HTERT RPE-1 (cell line): Measurements from ENCODE around the gene CD82.
"Not testable (repeated sequence)": the region's sequence is repeated elsewhere in the genome, so short reads cannot be mapped to it uniquely, and the experiment has no call there.

Experiments used
- in situ Hi-C: fragments of 300-500 bp; cut with MboI; formaldehyde crosslinking; loops from 4 replicates; pipeline ENCODE4 v1.14.3; 2020; ENCODE audit warnings: low sequenced_read_pairs

CD82 gene

DNA sequence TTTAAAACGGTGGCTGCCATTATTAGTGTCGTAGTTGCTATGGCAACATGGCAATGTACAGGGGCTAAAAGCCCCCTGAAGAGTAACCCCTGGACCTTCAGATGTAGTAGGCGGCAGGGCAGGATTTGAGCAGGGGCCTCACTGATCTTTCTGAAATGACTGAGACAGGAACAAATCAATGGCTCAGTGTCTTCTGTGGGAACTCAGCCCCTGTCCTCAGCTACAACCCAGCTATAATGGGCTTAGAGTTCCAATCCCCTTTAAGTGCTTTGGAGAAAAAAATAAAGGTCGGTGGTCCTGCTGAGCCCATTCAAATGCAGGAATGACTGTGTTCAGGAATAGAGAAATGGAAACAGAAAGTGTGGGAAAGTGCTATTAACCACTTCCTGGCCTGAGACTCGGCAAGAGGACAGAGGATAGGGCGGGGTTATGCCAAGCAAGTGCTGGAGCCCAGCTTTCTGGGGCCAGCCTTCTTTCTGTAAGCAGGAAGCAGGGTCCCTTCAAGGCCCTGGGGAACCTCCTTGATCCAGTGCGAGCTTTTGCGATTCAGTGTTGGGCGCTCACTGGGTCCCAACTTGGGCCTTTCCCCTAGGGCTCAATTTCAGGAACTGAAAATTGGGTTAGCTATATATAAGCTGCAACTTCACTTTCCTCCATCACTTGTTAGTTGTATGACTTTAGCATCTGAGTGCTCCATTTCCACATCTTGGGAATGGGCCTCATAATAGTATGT is 6.1 kb upstream of the CD82 start:
- in situ Hi-C loops = no loop called here

DNA sequence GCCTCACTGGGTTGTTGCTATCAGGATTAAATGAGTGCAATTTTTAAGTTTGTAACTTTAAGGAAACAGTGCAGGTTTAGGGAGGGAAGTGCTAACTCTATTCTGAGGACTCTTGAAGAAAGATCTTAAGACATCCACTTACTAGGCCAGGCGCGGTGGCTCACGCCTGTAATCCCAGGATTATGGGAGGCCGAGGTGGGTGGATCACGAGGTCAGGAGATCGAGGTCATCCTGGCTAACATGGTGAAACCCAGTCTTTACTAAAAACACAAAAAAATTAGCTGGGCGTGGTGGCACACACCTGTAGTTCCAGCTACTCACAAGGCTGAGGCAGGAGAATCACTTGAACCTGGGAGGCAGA is 5.5 kb upstream of the CD82 start:
- in situ Hi-C loops = not testable (repeated sequence)

DNA sequence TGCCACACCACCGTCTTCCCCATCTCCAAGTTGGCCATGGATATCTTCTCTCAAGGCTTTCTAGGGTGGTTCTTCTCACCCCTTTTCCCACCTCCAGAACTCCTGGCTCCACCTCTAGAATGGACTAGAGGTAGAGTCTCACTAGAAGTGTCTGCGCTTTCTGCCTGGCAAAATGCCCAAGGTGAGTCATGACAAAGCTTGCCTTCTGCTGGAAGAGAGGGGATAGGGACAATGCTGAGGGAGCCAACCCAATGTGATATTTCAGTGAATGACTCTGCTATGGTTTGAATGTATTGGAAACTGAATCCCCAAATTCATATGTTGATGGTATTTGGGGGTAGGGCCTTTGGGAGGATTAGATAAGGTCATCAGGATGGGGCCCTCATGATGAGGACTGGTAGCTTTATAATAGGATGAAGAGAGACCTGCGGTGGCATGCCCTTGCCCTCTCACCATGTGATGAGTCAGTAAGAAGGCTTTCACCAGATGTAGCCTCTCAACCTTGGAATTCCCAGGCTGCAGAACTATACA is 4.1 kb upstream of the CD82 start:
- in situ Hi-C loops = no loop called here

DNA sequence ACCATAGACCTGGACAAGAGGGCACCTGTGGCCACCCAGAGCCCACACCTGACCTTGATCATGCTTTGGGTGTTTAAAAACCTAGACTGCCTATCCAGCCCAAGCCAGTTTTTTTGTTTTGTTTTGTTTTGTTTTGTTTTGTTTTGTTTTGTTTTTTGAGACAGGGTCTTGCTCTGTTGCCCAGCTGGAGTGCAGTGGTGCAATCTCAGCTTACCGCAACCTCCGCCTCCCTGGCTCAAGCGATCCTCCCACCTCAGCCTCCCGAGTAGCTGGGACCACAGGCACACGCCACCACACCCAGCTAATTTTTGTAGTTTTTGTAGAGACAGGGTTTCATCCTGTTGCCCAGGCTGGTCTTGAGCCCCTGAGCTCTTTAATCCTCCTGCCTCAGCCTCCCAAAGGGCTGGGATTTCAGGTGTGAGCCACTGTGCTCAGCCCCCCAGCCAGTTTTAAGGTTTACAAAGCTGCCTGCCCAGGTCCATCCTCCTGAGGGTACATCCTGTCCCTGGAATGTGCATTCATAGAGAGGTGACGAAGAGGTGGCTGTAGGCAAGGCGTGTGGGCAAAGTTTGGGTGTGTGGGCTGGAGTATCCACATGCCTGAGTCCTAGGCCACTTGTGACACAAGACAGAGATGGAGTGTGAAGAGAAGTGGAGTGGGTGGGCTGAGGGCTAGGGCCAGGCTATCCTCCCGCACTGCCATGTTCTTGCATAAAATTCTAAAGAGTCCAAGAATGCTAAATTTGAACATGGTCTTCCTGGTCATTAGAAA is 3.3 kb upstream of the CD82 start:
- in situ Hi-C loops = no loop called here

DNA sequence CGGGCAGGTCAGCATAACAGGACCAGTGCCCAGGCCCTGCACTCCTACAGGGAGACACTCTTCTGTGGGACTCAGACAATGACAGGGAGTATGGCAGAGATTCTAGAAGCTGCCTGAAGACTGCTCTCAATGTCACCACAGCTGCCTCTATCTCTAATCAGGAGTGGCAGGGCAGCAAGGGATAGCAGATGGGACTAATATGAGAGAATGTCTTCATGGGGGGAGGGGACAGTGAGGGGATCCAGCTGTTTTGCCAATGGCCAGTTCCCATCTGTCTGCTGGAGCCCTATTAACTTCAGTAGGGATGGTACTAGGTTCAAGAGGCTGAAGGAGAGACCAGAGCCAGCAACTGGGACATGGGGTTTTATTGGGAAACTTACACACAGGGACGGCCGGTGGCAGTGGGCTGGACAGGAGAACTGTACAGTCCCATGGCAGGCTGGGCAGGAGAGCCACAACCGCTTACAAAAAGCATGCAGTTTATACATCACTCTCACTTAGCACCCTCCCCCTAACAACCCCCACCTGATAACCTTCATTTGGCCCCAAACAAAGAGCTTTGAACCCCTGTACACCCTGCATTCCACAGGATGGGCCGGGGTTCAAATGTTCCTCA is 2.5 kb upstream of the CD82 start:
- in situ Hi-C loops = no loop called here

DNA sequence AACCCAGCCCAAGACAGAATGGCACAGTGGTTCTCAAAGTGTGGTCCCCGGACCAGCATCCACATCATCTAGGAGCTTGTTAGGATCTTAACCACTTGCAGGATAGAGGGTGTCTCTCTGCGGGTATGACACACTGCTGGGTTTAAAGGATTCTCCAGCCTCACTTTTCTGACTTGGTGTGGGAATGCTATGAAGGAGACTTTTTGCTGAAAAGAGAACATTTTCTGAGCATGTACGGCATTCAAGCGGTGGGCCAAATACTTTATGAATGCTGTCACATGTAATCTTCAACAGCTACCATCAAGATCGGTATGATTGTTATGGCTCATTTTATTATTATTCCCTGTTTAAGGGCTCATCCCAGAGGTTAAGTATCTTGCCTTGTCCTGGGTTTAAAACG is 1.8 kb upstream of the CD82 start:
- in situ Hi-C loops = no loop called here

DNA sequence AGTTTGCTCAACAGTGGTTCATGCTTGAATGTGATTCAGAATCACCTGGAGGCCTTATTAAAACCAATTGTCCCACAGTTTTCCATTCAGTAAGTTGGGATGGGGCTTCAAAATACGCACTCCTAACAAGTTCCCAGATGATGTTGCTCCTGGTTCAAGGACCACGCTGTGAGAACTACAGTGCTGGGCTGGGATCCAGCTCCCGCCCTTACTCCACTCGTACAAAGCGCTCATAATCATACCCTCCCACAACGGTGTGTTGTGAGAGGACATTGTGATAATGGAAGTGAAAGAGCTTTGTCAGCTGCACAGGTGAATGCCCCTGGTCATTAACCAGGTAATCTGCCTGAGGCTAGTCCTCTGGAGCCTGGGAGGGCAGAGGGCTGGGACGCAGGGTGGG is 1.3 kb upstream of the CD82 start:
- in situ Hi-C loops = no loop called here

DNA sequence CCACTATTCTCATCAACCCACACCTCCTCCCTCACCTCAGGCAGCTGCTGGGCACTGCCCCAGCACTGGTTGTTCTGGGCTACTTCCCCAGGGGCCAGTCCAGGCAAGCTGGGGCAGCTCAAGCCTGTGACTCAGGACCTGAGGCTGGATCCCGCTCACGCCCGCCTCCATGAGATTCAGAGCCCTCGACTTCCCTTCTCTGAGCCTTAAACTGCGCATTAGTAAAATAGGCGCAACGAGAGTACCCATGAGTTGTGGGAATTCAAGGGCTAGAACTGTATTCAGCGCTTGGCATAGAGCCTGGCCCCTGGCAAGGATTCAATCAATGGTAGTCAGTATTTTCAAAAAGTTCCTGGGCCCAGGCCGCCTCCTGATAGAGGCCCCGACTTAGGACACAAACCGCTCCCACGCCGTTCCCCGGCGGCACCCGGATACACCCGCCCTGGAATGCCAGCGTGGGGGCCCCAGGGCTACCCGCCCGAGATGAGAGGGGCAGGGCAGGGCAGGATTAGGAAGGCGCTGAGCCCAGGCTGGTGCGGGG is 723 bp upstream of the CD82 start:
- in situ Hi-C loops = no loop called here

DNA sequence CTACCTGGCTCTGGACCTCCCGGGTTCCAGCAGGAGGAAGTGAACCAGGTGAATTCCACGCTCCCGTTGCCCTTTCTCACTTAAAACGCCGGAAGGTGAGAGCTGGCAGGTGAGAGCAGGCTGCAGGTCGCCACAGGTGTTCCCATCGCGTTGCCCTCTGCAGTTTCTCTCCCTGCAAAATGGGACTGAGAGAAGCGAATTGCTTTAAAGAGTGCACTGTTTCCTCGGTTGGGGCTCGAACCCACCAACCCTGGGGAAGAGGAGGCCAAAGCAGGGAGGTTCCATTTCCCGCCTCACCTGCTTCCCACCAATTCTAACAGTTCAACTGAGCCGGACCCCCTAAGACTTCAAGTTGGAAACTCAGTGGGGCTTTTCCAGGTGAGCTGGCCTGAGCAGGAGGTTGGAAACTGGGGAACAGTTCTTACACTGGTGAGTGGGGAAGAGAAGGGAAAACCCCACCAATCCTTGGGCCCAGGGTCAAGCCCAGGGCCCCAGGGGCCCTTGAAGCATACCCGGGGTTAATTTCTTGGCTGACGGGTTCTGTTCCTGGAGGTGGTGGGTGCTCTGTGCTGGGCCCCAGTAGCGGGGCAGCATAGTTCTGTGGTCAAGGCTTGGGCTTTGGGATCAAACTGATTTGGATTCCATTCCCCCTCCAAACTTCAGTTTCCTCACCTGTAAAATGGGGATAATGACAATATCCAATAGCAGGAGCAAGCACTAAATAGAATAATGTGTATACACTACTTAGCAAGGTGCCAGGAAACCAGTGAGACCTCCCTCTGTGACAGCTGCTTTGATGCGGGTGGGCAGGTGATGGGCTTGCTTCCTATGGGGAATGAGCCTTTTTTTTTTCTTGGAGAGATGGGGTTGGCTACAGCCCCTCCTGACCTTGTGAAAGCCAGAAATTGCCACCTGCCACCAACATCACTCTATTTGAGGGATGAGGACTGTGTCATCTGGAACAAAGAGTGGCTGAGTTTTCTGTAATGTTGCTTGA is 788 bp downstream of the CD82 start:
- in situ Hi-C loops = no loop called here

DNA sequence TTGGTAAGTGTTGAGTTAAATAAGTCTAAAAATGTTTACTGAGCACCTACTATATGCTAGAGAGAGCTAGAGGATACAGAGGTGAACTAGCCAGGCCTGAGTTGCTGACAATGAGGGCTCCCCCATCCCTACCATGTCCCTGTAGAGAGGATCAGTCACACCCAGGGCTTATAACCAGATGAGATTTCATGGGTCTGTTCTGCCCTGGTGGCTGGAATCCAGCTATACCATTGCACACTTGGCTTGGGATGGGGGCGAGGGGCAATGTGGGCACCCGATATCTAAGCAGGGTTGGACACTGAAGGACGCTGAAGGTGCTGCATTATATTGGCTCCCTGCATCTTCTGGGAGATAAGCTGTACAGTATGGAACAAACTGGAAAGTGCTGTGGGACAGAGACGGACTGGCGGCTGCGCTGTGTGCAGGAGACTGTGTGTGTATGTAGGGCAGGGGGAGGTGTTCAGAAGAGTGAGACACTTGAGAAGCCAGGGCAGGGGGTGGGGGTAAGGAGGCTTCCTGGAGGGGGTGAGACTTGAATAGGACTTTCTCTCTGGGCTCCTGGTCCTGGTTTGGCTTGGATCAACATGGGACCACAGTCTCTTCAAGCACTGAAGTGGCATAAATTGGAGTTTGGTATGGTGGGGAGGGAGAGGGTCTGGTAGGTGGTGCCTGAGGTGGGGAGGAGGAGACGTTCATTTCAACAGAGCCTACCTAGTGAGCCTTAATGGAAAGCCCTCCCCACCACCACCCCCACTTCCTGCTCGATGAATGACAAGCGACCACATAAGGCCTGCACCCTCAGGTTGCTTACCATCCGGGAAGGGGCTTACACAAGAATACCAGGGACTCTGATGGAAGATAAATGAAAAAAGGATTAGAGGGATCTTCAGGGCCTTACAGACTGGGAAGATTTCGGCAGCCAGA is 1.8 kb downstream of the CD82 start:
- in situ Hi-C loops = no loop called here

DNA sequence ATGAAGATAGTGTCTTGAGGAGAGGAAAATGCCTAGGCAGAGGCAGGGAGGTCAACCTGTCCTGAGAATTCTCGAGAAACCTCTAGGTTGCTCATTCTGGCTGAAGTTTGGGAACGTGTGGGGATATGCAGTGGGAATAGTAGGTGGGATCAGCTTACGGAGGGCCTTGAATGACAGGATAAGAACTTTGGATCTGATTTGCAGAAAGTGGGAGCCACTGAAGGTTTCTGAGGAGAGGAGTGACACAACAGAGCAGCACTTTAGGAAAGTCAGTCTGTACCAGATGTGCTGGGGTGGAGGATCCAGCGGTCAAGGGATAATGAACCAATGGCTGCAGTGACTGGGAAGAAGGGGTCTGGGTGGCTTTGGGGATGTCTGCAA is 2.4 kb downstream of the CD82 start:
- in situ Hi-C loops = no loop called here

DNA sequence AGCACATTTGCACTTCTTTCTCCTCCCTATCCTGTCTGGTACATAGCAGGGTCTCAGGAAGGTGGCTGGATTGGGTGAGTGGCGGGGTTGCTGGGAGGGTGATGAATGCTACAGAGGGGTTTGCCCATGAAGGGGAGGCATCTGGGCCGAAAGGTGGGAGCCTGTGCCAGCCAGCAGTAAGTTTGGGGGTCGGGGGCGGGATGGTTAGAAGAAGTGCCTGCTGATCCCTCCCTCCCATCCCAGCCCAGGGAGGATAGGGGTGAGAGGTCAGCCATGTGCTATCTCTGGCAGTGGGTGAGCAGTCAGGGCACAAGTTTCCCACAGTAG is 2.8 kb downstream of the CD82 start:
- in situ Hi-C loops = no loop called here

DNA sequence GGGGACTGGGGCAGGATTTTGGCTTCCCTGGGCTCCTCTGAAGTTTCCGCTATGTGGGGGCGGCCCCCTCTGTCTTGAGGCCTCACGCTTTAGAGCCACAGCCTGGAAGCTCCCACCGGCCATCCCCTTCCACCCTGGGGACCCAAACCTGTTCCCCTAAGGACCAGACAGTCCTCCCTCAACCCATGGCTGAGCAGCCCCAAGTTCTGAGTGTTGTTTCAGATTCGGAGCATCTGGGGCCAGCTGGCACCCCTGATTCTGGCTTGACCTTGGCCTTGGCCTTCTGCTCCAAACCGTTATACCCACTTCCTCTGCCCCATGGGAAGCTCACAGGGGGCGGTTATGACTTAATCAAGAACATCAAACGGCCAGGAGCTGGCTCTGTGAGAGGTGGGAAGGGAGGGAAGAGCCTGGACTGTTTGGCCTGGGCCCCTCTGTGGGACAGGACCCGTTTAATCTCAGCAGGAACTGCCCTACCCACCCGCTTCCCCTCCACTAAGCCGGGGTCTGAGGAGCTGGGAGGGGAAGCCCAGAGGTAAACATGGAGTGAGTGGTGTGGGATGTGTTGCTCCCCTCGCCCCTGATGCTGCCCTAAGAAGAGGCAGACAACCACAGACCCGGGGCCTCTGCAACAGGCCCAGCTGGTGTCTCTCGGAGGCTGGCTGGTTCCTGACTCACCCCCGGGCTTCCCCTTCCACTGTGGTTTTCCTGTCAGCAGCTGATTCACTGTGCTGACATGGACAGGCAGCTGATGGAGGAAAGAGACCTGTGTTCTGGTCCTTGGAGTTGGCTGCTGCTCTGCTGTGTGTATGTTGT is 3.4 kb downstream of the CD82 start:
- in situ Hi-C loops = no loop called here

DNA sequence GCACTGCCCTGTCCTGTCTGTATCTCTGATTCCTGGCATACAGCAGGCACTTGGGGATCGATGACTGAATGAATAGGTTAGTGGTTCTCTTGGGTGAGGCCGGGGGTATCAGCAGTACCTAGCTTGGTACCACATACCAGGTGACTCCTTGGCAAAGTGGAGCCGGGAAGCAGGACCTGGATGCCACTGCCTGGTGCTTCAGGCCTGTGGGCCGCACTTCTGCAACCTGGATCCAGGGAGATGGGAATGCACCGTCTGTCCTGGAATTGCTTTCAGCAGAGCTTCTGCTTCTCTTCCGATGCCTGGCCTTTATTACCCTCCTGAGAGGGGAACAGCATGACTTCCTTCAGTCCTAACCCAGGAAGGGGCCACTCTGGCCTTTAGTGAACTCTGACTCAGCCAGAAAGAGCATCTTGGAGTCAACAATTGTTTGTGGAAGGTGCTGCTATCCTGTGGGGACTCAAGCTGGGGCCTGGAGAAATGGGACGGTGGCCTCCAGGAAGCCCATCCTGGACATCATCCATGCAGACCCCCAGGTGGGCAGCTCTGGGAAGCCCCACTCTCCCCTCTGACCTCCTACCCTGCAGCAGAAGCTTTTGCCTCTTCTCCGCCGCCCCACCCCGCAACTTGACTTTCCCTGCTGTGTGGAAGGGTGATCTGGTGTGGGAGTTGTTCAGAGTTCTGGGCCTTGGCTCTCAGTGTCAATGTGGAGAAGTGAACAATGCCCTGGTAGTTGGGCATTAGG is 5.1 kb downstream of the CD82 start:
- in situ Hi-C loops = no loop called here

DNA sequence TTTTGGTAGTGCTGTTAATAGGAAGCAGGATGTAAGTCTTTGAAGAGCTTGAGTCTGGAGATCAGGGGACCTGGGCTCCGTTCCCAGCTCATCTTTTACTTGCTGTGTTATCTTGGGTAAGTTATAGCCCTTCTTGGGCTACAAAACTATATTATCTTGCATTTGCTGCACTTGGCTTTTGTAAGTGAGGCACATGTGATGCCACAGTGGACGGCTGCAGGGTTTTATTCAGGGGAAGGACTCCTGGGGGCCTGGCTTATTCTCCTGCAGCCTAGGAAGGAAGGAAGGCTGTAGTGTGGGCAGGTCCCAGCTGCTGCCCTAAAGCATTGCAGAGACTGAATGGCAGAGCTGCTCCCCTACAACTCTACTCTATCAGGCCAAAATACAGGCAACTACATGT is 6.4 kb downstream of the CD82 start:
- in situ Hi-C loops = no loop called here

DNA sequence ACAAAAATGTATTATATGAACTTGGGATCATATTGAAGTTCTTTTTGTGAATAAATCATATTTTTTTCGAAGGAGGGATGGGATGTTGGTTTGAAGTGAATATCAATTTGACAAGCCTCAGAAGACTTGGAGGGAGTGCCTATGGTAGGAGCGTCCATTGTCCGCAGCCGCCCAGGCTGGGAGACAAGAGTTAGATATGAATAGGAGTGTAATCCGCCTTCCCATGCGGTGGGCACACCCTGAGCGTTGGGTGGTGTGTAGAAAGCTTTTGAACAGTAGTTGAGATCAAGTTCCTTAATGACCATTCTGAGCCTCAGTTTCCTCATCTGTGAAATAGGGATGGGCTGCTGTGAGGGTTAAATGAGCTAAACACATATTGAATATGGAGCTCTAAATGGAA is 7.0 kb downstream of the CD82 start:
- in situ Hi-C loops = no loop called here

DNA sequence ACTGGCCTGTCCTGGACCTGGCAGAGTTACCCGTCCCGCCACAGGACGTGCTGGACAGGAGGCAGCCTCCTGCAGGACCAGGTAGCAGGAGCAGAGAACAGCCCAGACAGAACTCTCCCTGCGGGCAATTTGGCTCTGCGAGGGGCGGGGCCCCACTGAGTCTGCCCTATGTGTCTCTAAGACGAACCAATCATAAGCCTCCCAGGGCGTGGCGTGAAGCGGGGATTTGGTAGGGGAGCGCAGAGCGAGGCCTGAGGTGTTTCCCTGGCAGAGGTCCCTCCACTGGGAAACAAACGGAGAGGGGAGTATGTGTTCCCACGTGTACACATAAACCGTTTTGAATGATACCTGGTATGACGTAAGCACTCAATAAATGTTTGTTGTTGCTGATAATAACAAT is 7.4 kb downstream of the CD82 start:
- in situ Hi-C loops = no loop called here

DNA sequence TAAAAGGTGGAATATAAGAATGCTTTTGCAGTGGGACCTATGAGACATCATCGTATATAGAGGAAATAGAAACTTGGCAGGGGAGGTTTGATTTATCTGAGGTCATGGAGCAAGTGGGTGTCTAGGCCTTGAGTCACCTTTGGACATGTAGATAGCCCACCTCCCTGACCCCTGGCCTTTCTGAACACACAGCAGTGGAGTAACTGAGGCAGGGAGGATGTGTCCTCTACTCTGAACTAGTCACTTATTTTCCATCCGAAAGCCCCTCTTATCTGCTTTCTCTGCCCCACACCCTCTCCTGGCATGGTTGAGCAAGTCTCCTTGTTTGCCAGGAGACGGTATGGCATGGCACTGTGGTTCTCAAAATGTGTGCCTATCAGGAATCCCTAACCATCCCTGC is 7.9 kb downstream of the CD82 start:
- in situ Hi-C loops = no loop called here
